Fibroblast of the conjunctiva (primary cell): Measurements from ENCODE around the gene GBP3.
"Not testable (repeated sequence)": the region's sequence is repeated elsewhere in the genome, so short reads cannot be mapped to it uniquely, and the experiment has no call there.

Experiments
- DNase-seq: peaks from one replicate; pipeline ENCODE4 v3.0.0-alpha.2; 2010; ENCODE audit warnings: low read depth

Gene GBP3, protein sequence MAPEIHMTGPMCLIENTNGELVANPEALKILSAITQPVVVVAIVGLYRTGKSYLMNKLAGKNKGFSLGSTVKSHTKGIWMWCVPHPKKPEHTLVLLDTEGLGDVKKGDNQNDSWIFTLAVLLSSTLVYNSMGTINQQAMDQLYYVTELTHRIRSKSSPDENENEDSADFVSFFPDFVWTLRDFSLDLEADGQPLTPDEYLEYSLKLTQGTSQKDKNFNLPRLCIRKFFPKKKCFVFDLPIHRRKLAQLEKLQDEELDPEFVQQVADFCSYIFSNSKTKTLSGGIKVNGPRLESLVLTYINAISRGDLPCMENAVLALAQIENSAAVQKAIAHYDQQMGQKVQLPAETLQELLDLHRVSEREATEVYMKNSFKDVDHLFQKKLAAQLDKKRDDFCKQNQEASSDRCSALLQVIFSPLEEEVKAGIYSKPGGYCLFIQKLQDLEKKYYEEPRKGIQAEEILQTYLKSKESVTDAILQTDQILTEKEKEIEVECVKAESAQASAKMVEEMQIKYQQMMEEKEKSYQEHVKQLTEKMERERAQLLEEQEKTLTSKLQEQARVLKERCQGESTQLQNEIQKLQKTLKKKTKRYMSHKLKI

DNA sequence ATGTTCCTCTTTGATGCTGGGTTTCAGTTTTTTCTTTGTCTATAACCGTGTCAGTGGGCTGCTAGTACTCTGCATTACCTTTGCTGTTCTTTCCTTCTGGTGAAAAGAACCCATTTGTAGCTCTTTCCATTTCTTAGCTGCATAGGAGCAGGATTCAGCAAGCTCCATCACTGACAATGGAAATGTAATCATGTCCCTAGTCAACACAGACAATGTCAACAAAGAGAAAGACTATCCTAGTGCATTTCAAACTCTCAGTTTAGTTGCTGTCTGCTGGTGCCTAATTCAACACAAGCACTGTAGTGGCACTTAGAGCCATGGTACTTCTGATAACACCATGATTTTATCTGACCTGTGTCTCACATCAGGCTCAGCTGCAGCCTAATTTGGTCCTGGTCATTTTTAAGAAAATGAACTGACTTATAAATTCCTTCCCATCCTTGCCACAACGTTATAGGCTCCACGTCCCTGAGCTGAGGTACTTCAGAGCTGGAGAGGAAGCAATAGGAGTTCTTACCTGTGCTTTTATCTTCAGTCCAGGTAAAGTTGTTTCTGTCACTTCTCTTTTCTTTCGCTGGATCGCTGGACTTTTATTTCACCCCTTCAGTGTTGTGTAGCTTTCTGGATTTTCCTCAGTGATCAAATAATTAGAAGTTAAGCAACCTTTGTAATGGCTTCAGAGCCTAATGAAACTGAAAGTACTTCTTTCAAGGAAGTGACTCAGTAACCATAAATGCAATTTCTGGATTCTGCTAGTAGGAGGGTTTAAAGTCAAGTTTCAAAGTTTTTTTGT lies at the start of gene GBP3:
Gene GBP3 (minus strand): TSS at position 700 of the 793 bp plus-strand sequence. CDS start 2,145 bp downstream, outside the sequence.
- DNase-seq: peak; percentile 56

DNA sequence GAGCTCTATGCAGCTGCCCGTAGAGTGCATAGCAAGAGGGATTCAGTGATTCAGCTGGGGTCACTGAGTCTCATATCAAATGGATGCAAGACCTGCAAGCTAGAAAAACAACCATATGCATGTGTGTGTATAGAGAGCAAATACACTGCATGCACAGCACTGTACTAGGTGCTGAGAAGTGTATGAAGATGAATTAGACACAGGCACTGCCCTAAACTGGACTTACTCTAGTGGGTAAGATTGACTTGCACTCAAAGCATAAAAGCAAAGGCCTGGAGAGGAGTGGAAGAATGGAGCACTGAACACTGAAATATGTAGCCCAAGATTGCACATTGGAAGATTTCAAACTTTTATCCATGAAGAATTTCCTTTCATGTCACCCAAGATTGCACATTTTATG lies 47.8 kb upstream of the GBP3 start:
- no peak for DNase-seq

GRCh38 chr1:89069951-89070350 lies 47.3 kb upstream of the GBP3 start:
- DNase-seq: no peak

- no peak for DNase-seq
Measured at GRCh38 chr1:89068291-89068690, 45.6 kb upstream of the GBP3 start.

DNA sequence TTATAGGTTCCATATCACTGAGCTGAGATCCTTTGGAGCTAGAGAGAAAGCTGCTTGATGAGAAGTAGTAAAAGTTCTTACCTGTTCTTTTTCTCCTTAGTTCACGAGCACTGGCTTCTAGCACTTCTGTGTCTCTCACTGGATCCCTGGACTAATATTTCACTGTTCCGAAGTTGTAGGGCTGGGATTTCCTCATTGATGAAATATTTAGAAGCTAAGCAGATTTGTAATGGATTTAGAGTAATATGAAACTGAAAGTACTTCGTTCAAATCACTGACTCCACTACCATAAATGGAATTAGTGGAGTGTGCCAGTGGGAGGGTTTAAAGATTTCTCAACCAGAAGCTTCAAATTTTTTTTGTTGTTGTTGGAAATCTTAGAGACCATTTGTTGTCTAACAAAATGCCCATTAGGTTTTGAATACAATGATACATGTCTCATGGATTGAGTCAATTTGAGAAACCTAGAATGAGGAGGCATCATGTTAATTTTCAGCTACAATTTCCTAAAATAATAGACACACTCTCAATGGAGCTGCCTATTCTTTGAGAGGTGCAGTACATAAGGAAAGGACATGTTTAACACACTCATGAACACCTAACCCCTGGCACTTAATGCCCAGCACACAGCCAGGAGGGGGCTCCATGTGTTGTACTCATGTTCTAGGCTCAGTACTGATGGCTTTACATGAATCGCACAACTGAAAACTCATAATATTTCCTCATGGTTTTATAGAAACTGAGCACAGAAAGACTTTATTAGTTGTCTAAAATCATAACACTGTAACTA lies 42.6 kb upstream of the GBP3 start, which contains the start of gene GBP1:
Gene GBP1 (minus strand): TSS at position 130 of the 790 bp plus-strand sequence. CDS start 1,974 bp downstream, outside the sequence.
- DNase-seq: peak; percentile 92

DNA sequence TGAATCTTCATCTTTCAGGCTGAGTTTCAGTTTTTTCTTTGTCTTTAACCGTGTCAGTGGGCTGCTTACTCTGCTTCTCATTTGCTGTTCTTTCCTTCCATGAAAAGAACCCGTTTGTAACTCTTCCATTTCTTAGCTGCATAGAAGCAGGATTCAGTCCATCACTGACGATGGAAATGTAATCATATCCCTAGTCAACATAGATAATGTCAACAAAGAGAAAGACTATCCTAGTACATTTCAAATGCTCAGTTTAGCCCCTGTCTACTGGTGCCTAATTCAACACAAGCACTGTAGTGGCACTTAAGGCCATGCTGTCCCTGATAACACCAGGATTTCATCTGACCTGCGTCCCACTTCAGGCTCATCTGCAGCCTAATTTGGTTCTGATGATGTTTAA lies 42.0 kb upstream of the GBP3 start:
- DNase-seq: no peak

- no peak for DNase-seq
Measured at GRCh38 chr1:89063094-89063493, 40.4 kb upstream of the GBP3 start.

- DNase-seq: no peak
Measured at GRCh38 chr1:89060091-89060490, 37.4 kb upstream of the GBP3 start.

GRCh38 chr1:89051955-89052312 lies 29.3 kb upstream of the GBP3 start:
- no peak for DNase-seq

- no peak for DNase-seq
Measured at GRCh38 chr1:89051300-89051954, 28.8 kb upstream of the GBP3 start.

DNA sequence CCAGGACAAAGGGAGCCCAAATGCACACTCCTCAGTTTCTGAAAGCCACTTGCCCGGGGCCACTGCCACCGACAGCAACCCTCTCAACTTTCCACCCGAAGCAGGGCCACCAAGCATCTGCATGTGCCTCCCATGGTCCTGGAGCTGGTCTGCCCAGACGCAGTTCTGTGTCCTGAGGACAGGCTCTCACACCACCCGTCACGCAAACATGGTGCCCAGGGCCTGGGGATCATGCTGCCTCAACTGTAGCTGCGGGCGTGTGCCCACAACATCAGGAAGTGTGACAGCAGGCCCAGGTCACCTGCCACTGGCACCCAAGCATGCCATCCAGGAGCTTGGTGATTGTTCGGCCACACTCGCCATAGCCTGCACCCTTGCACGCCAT lies 28.0 kb upstream of the GBP3 start:
- DNase-seq: no peak

- not testable (repeated sequence) for DNase-seq
Measured at GRCh38 chr1:89049901-89050648, 27.4 kb upstream of the GBP3 start.

GRCh38 chr1:89049187-89049586 lies 26.5 kb upstream of the GBP3 start:
- not testable (repeated sequence) for DNase-seq

DNA sequence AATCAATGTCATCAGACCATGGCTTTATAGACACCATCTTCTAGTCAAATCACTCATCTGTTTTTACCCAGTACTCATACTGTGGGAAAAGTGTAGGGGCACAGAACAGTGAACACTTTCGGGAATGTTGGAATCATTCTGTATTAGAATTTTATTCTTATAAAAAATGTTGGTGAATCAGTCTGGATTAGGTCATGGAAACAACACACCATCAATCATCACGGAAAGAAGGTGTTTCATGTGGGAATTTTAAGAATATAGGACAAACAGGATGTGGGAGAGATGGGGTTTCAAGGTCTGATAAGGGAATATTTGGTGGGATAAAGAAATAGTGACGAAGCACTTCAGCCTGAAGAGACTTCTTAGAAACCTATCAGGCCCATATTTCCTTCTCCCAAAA lies 25.1 kb upstream of the GBP3 start:
- DNase-seq: no peak

DNA sequence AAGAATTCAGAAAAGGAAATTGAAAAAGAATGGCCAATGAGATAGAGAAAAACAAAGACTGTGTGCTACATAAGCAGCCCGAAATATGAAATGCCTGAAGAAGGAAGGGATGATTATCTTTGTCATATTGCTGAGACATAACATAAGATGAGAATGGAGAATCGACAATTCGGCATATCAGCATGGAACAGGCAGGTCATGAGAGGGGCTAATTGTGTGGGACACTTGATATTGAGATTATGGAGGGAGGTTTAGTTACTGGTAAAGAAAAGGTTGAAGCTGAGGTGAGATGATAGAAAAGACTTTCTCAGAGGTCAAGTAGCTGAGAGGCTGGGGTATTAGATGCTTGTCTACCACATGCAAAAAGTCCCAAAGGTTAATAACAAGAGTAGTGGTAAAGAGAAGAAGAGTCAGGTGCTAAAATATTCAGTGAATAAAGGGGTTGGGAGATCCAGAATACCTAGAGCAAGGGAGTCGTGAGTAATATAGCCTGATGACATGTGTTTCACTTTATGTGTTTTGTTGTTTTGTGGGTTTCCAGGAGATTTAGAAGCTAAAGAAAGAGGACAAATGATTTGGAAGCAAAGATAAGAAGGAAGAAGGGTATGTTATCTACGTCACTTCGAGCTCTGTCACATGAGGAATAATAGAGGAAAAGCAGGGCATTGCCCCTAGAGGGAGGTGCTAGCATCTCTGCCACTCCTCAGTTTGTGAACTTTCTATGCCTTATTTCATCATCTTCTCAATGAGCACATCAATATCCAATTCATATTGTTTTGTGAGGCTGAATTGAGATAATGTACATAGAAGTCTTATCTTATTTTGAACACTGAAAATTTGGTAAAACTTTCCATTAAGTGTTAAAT lies 23.9 kb upstream of the GBP3 start:
- DNase-seq: not testable (repeated sequence)

DNA sequence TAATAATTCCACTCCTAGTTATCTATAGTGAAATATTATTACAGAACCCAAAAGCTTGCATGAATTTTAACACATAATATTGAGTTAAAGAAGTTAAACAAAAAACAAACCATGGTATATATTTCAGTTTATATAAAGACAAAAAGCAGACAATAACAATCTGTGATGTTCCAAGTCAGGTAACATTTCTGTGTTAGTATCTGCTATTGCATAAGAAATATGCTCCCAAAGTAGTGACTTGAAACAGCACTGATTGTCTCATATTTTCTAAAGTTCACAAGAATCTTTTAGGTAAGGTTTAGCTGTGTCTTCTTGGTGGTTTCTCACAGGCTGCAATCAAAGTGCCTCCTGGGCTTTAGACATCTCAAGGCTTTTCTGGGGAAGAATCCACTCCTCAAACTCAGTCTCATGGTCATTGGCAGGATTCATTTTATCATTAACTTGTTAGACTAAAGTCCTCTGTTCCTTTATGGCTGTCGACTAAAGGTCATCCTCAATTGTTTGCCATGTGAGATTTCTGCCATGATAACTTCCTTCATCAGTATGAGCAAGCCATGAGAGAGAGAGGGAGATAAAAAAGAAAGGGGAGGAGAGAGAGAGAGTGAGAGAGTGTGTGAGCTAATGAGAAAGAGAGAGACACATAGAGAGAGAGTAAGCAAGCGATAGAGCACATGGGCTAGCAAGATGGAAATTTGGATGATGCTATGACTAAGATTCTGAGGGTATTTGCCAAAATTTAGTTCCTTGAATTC lies 22.5 kb upstream of the GBP3 start:
- no peak for DNase-seq

GRCh38 chr1:89043940-89044339 lies 21.3 kb upstream of the GBP3 start:
- DNase-seq: no peak

GRCh38 chr1:89042491-89042890 lies 19.8 kb upstream of the GBP3 start:
- DNase-seq: no peak

GRCh38 chr1:89041721-89042120 lies 19.1 kb upstream of the GBP3 start:
- DNase-seq: no peak
